OCI-LY7 (cell line): ENCODE data around the gene SMIM44. TPM values are rescaled to one million over a fixed set of nuclear protein-coding genes. Genes with fewer than 3 reads are reported as not detected.

Source experiments
- BruUV-seq: library from RNA; stranded (reverse); fragments of 400-500 nt; replicated peaks from 2 replicates; lab custom pipeline; 2021; lab: Mats Ljungman, UMichigan
- CTCF ChIA-PET: fragments of 300-600 bp; sonication (Branson Sonifier 250); formaldehyde crosslinking; loops from one replicate; lab custom pipeline; 2022; ENCODE audit warnings: antibody characterized with exemption; ENCODE audit not compliant: unreplicated experiment; lab: Charles Lee
- POLR2A ChIA-PET: fragments of 300-600 bp; sonication (Branson Sonifier 250); formaldehyde crosslinking; loops from one replicate; lab custom pipeline; 2022; ENCODE audit warnings: antibody characterized with exemption; lab: Charles Lee
- DNase-seq: peaks from one replicate; pipeline ENCODE4 v3.0.0-alpha.2; 2015; ENCODE audit warnings: low spot score
- H2AFZ ChIP-seq: fragments of 200-600 bp; sonication (generic), shearing (Covaris generic); 2 replicates; pipeline ENCODE4 v1.6.1; 2014; ENCODE audit warnings: mild to moderate bottlenecking, antibody characterized with exemption, low read length, moderate library complexity
- H3K27ac ChIP-seq: fragments of 200-600 bp; sonication (generic); 2 replicates; pipeline ENCODE4 v1.5.1; 2014; ENCODE audit warnings: mixed run types, low read depth, mild to moderate bottlenecking, moderate library complexity, low read length, inconsistent platforms; ENCODE audit not compliant: poor library complexity, severe bottlenecking
- H3K36me3 ChIP-seq: fragments of 200-600 bp; sonication (generic); 2 replicates; pipeline ENCODE4 v1.6.1; 2014; ENCODE audit warnings: mild to moderate bottlenecking, antibody characterized with exemption, low read length, moderate library complexity, mixed read lengths; ENCODE audit not compliant: insufficient read depth
- H3K4me1 ChIP-seq: fragments of 200-600 bp; sonication (generic); 2 replicates; pipeline ENCODE4 v1.5.1; 2014; ENCODE audit warnings: mild to moderate bottlenecking, low read length; ENCODE audit not compliant: insufficient read depth, poor library complexity, severe bottlenecking
- H3K4me2 ChIP-seq: fragments of 200-600 bp; sonication (generic); 2 replicates; pipeline ENCODE4 v1.6.1; 2014; ENCODE audit warnings: mild to moderate bottlenecking, low read length
- H3K4me3 ChIP-seq: fragments of 200-600 bp; sonication (generic); 2 replicates; pipeline ENCODE4 v1.5.1; 2014; ENCODE audit warnings: mild to moderate bottlenecking, low read depth, low read length; ENCODE audit not compliant: poor library complexity, severe bottlenecking
- H3K79me2 ChIP-seq: fragments of 200-600 bp; sonication (generic); 2 replicates; pipeline ENCODE4 v1.6.1; 2016; ENCODE audit warnings: low read depth, mild to moderate bottlenecking, low read length, moderate library complexity, mixed read lengths; ENCODE audit not compliant: insufficient read depth
- H3K9me2 ChIP-seq: fragments of 200-600 bp; sonication (generic); 2 replicates; pipeline ENCODE4 v1.6.1; 2016; ENCODE audit warnings: mild to moderate bottlenecking, low read length, mixed read lengths; ENCODE audit not compliant: insufficient read depth
- H3K9me3 ChIP-seq: fragments of 200-600 bp; sonication (generic); 2 replicates; pipeline ENCODE4 v1.6.1; 2014; ENCODE audit warnings: mild to moderate bottlenecking, mixed run types, low read length, mixed read lengths
- H4K20me1 ChIP-seq: fragments of 200-600 bp; sonication (generic); 2 replicates; pipeline ENCODE4 v1.6.1; 2014; ENCODE audit warnings: mild to moderate bottlenecking, antibody characterized with exemption, low read length, moderate library complexity, mixed read lengths; ENCODE audit not compliant: insufficient read depth
- CTCF ChIP-seq: fragments of 200-600 bp; sonication (generic); conservative IDR thresholded peaks from 2 replicates; pipeline ENCODE4 v1.5.1; 2014; ENCODE audit warnings: mild to moderate bottlenecking, antibody characterized with exemption, low read length, moderate library complexity, mixed read lengths
- EZH2phosphoT487 ChIP-seq: fragments of 200-600 bp; sonication (generic); IDR thresholded peaks from 2 replicates; pipeline ENCODE4 v1.6.1; 2018; ENCODE audit warnings: low read depth, borderline replicate concordance, mild to moderate bottlenecking, mixed run types, antibody characterized with exemption, low read length, moderate library complexity, mixed read lengths
- intact Hi-C: fragments of 100-400 bp; cut with micrococcal nuclease; formaldehyde crosslinking; loops from one replicate; pipeline ENCODE4 v1.10.0; 2022; ENCODE audit not compliant: unreplicated experiment
- total RNA-seq, 2 experiments: library from RNA; depleted of rRNA in 1 of 2; stranded (reverse); fragments of >200 nt in 1 of 2; shearing (Covaris generic) in 1 of 2; gene quantifications; 2 replicates each; pipeline ENCODE4 v1.2.3, GENCODE V29; 2014 to 2022

SMIM44 gene
- total RNA-seq, 2 experiments from 2014 or later = not detected

DNA sequence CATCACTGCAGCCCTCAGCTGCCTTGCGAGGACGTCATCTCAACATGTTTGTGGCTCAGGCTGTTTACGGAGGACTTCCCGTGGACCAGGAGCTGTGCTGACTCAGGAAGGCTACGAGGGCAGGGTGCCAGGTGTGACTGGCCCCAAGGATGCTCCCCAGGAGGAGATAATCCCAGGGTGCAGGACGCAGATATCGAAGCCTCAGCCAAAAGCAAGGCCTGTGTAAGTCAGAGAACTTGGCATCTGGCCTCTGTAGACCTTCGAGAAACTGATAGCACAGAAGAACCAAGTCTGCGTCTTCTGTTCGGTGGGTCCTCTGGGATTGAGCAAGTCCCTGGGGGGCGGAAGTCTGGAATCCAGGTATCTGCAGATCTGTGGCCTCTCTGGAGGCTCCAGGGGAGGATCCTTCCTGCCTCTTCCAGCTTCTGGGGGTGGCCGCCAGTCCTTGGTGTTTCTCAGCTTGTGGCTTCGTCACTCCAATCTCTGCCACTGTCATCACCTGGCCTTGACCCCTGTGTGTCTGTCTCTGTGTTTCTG lies 19.9 kb upstream of the SMIM44 start:
- H3K27ac ChIP-seq = no peak overlapping the region
- peaks cover 37% of the 10 kb centered on the region for H3K4me1 ChIP-seq
- intact Hi-C loops = no loop called here
- H4K20me1 ChIP-seq = 0 out of 2 replicates have a peak, but pooled peaks cover 3% of the 10 kb centered on the region
- H3K36me3 ChIP-seq = no peaks in the 10 kb centered on the region
- no peak overlapping the region for H2AFZ ChIP-seq
- H3K79me2 ChIP-seq = peaks cover 37% of the 10 kb centered on the region
- ChIA-PET CTCF (no interaction called here), POLR2A (no interaction called here)
- H3K9me3 ChIP-seq = no peaks in the 10 kb centered on the region
- no peaks in the 10 kb centered on the region for H3K9me2 ChIP-seq
- DNase-seq = no peak
- TF ChIP-seq CTCF (no peak), EZH2phosphoT487 (no peak)
- no peak overlapping the region for H3K4me3 ChIP-seq
- BruUV-seq = no TSS peak
- no peak overlapping the region for H3K4me2 ChIP-seq

- no TSS peak for BruUV-seq
- POLR2A ChIA-PET = interaction anchor here (0.7 kb wide), 1 partner anchor 1243 kb away, joined by 4 read pairs; no protein-coding TSS in a partner anchor
These were observed 18.5 kb upstream of the SMIM44 start for GRCh38 chr19:3501780-3502179.

More at GRCh38 chr19:3501780-3502179, 18.5 kb upstream of the SMIM44 start:
- no peak overlapping the region for H2AFZ ChIP-seq
- H3K9me2 ChIP-seq = no peaks in the 10 kb centered on the region
- intact Hi-C loops = no loop called here
- H4K20me1 ChIP-seq = no peaks in the 10 kb centered on the region
- no peak overlapping the region for H3K4me2 ChIP-seq
- H3K36me3 ChIP-seq = peaks cover 7% of the 10 kb centered on the region
- H3K27ac ChIP-seq = no peak overlapping the region
- no peak for DNase-seq
- H3K4me3 ChIP-seq = no peak overlapping the region
- H3K4me1 ChIP-seq = peaks cover 28% of the 10 kb centered on the region
- peaks cover 25% of the 10 kb centered on the region for H3K79me2 ChIP-seq
- no peaks in the 10 kb centered on the region for H3K9me3 ChIP-seq
- CTCF ChIA-PET = no interaction called here
- no peak for TF ChIP-seq CTCF
- no peak for TF ChIP-seq EZH2phosphoT487
